HG03108 (cell line): ENCODE data around the gene RASSF1.

Experiments used
- ATAC-seq: cut with Tn5 transposase; IDR thresholded peaks from one replicate; pipeline ENCODE4 v1.9.1; 2021; ENCODE audit warnings: moderate library complexity; ENCODE audit not compliant: unreplicated experiment

RASSF1 gene

GRCh38 chr3:50302095-50303012 lies 38.3 kb downstream of the RASSF1 start:
- ATAC-seq = no peak

GRCh38 chr3:50300681-50301254 lies 39.9 kb downstream of the RASSF1 start:
- no peak for ATAC-seq

- ATAC-seq = no peak
These were observed 40.5 kb downstream of the RASSF1 start for GRCh38 chr3:50299929-50300680.

DNA sequence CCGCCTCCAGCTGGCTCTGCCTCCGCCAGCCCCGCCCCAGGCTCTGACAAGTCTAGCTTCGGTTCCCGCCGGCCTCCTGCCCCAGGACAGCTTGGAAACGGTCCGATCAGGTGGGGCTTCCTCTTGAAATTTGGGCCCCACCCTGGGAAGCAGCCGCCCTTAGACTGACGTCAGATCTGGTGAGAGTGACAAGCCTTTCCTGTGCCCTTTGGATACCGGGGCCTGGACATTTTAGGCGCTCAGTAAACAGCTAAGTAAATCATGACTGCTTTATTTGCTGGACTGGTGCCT lies 41.1 kb downstream of the RASSF1 start:
- ATAC-seq = no peak

DNA sequence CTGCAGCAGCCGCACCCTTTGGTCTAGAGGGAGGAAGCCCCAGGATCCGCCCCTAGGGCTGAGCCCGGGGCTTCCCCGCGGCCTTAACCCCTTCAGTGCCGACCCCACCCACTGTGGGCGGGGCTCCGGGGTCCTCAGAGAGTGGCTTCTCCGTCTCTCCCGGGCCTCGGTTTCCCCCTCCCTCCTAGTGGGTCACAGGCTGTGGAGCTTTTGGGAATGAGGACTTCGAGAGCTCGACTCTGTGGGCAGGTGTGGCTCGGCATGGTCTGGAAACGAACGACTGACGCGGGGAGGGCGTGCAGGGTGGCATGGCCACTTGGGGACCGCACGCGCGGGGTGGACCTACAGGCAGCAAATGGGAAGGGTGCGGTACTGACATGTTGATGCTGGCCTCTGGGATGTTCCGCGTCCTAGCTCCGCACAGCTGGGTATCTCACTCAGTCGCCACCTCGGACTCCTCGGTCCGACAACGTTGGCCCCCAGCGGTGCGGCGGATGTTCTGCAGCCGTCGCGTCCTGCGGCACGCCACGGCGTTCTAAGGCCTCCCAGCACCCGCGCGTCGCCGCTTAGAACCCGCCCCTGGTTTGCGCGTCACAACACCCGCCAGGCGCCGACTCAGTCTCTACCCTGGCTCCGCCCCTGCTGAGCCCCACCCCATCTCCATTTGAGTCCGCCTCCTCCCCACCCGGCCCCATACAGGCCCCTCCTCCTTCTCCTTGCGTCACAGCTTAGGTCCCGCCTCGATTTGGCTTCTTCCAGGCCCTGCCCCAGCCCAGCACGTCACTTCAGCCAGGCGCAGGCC lies 41.6 kb downstream of the RASSF1 start, which contains the start of the genes HYAL3 and NAA80:
TSS of gene HYAL3 (minus strand) at position 570 of the 802 bp plus-strand sequence. CDS start 3,803 bp downstream, outside the sequence.
TSS of gene NAA80 (minus strand) at position 570 of the 802 bp plus-strand sequence. CDS start 1,942 bp downstream, outside the sequence.
- ATAC-seq = peak; percentile 77

DNA sequence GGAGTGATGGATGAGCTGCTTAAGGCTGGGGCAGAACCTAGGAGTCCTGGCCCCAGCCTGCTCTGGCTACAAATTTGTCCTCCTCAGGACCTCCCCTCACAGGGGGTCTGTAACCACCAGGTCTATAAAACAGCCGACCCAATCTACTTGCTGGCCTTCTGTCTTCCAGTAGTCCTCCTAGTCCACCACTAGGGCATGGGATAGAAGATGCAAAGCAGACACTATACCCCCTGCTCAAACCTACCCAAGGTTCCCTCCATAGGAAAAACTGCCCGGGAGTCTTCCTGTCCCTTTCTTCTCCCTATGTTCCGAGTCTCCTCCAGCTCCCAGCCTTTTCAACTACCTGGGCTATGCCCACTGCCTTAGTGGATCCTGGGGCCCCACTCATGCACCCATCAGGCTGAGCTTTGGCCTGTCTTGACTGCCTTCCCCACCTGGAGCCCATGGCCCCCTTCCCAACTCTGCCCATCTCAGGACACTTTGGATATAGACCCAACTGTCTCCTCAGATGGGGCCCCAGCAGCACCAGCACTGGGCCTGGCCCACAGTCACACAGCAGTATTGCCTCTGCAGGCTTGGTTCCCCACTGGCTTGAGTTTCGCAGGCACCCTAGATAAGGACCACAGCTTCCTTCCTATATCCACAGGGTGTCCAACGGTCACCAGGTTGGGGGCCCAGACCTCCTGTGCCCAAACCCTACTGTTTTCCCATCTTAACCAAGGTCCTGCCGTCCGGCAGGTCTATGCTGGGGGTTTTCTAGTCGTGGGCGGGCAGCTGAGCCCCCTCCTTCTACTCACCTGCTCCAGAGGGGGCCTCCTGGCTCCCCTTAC lies 42.5 kb downstream of the RASSF1 start:
- no peak for ATAC-seq

DNA sequence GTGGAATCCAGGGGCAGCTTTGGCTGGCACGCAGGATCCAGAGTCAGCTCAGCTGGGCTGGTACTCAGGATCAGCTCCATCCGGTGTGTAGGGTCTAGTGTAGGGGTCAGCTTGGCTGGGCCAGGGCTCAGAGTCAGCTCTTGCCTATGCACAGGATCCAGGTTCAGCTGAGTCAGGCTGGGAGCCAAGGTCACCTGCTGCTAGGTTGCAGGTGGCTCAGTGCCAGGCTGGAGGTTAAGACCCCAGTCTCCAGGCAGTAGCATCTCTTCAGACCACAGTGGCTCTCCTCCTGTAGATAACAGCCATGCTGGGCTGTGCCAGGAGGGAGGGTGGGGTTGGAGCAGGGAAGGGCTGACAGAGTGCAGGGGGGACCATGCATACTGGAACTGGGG lies 43.3 kb downstream of the RASSF1 start:
- ATAC-seq = no peak

DNA sequence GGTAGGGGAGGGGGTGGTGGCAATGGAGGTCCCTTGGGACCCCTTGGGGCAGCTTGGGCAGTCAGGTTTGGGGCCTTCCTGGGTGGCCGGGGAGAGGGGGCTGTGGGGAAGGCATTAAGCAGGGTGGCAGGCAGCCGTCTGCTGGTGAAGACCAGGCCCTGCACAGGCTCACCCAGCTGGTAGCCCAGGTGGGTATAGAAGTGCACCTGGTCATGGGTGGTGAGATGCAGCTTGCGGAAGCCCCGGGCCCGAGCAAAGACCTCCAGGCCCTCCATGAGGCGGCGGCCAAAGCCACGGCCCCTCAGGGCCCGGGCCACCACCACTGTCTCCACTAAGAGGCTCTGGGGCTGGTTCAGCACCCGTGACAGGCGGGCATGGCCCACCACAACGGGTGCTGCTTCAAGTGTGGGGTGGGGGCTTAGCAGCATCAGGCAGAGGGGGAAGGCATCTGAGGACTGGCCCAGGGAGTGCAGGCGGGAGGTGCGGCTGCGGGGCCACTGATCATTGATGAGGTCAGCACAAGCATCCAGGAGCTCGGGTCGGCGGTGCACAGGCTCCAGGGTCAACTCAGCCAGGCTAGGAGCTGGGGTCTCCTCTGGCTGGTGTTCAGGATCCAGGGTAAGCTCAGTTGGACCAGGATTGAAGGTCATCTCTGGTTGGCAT lies 43.8 kb downstream of the RASSF1 start:
- ATAC-seq = no peak

DNA sequence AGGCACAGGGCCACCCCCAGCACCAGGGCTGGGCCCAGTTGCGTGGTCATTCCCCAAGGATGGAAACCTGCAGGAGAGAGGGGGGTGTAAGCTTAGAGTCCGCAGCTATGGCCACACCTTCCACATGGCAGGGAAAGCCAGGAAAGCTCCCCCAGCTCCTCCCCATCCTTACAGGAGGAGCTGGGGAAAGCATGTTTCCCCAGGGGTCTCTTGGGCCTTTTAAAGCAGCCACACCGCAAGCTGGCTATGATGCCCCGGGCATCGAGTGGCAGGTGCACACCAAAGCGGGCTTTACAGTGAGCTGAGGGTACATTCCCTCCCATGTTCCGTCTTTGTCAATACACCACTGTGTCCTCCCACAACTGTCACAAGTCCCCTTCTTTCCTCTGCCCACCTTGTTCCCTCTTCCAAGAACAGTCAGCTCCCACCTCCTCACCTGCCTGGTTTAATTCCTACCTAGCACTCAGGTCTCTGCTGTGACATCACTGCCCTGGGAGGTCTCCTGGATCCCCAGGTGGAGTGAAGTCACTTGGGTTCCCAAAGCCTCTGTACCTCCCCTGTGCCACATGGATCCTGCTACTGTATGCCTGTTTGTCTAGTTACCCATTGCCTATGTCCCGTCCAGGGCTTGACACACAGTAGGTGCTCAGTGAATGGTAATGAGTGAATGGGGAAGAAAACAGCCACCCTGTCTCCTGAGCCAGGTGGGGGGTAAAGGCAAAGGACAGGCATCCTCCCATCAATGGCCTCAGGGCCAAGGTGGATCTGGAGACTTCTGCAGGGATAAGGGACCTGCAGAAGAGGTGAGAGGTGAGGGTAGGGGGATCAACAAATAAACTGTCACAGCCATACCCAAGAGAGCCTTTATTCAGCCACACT lies 44.8 kb downstream of the RASSF1 start:
- ATAC-seq = no peak

DNA sequence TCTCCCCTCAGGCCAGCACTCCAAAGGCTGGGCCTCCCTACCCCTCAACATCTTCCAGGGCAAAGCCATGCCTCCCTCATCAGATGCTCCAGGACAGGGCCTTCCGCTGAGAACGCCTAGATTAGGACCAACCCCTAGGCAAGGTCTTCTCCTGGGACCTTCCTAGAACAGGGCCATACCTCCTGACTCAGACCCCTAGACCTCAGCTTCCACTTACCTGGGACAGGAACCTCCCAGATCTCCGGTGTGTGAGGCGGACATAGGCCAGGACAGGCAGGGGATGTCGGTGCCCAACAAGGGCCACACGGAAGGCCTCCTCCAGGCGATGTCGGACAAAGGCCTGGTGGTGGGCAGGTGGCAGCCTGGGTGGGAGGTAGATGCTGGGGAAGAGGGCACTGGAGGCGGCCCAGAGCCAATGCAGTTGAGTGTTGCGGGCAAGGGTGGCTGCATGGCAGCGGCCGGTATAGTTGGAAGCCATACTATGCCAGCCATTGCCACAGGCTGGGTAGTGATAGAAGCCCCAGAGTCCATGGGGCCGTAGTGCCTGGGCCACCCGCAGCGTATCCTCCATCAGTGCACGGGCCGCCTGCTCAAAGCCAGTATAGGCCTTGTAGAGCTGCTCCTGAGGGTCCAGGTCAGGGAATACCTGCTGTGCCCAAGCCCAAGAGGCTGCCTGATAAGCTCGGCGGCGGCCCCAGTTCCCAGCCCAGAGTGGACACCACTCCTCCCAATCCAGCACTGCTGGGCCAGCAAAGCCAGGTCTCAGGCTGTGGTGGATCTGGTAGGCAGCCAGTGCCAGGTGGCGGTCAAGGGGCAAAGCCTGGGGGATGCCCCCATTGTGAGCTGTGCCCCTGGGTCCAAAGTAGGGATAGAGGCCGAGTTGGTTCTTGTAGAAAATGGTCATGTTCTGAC lies 45.9 kb downstream of the RASSF1 start:
- ATAC-seq = no peak

- ATAC-seq = no peak
These were observed 46.5 kb downstream of the RASSF1 start for GRCh38 chr3:50294089-50294488.

- ATAC-seq = no peak
These were observed 47.4 kb downstream of the RASSF1 start for GRCh38 chr3:50293079-50293801.

GRCh38 chr3:50292159-50293078 lies 48.2 kb downstream of the RASSF1 start, which contains the start of gene IFRD2:
Gene IFRD2 (minus strand): TSS chr3:50292429. CDS start chr3:50292274, 155 bp downstream.
- ATAC-seq = peak; percentile 97

DNA sequence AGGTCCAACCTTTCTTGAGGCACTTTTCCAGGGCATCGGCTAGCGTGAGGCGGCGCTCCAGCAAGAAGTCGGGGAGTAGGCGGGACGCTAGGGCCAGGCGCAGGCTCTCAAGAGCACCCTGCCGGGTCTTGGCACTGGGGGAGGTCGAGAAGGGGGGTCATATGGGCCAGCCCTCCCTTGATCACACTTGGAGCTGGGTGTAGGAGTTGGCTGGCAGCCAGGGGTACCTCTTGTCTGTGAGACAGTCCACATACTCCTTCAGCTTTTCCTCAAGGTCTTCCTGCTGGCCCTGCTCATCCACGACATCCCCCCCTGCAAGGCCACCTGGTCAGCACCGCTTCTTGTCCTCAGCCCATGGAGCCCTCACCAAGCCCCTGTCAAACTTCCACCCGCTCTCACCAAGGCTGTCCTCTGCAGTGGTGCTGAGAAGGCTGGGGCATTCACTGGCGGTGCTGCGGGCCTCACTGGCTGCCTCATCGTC lies 50.4 kb downstream of the RASSF1 start:
- ATAC-seq = no peak

- no peak for ATAC-seq
These were observed 51.5 kb downstream of the RASSF1 start for GRCh38 chr3:50289130-50289529.
